NCI-H1436 (cell line): ENCODE results near the gene PLAAT2.
"Not testable (repeated sequence)": the region's sequence is repeated elsewhere in the genome, so short reads cannot be mapped to it uniquely, and the experiment has no call there.

Experiments
- DNase-seq: peaks from one replicate; lab custom pipeline; 2025; lab: John Stamatoyannopoulos, UW

Gene PLAAT2

DNA sequence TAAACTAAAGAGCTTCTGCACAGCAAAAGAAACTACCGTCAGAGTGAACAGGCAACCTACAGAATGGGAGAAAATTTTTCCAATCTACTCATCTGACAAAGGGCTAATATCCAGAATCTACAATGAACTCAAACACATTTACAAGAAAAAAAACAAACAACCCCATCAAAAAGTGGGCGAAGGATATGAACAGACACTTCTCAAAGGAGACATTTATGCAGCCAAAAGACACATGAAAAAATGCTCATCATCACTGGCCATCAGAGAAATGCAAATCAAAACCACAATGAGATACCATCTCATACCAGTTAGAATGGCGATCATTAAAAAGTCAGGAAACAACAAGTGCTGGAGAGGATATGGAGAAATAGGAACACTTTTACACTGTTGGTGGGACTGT, 15.7 kb upstream of the PLAAT2 start:
- not testable (repeated sequence) for DNase-seq

DNA sequence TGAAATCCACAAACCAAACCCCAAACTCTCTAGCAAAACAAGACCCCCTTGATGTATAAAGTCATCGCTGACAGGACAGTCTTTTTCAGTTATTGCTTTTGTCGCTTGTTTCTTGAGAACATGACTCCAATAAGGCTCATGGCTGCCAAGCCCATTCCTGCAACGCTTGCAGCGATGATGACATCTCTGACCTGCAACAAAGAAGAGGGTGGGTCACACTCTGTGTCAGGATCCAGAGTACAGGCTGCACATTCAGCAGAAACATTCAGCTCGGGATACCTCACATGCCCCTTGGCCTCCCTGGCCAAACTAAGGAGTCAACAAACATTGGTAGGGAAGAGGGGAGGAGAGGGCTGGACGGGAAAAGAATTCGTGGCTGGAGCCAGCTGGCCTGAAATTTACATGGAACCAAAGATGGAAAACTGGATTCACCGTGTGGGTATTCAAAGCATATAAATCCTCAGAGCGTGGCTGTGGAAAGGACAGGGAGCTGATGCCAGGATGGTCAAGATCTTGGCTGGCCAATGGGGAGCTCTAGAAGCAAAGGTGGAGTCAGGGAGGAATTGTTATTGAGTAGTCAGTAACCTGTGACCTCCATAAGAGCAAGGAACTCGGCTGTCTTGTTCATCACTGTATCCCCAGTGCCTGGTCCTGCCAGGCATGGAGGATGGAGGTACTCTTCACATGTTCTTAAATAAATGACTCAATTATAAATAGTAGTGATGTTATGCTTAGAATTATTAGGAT, 11.8 kb upstream of the PLAAT2 start:
- DNase-seq, result no peak

DNA sequence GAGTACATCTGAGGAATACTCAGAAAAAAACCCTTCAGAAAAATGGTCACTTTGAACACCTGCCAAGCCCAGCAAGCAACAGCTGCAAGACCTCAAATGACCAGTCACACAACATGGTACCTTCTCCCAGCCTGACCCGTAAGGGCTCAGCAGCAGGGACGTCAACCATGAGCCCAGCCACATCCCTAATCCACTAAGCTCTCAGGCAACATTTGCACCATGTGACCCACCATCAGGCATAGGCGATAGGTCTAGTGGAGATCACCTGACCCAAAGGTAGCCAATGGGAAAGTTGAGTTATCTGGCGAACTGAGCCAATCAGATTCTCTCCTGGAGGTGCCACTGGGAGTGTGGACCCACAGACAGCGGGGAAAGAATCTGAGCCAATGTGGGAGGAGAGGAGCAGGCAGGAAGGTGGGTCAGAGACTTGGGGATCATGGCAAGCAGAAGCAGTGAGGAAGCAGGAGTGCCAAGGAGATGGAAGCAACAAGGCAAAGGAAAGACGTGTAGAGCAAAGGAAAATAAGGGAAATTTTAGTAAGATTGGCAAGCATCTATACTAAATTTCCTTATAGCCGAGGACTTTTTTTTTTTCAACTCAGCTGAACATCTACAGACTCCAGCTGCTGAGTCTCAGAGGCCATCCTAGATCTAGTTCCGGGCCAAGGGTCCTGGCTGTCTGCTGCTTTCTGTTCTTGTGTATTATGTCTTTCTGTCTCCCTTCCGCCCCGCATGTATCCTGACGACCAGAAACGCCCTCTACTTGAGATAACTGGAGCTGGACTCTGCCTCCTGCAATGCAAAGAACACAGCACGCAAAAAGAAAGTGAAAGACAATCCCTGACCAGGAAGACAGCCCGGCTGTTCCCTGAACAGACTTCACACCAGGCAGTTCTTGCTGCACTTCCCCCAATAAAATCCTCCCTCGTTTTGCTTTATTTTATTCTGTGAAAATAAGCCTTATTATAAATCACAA, 11.0 kb upstream of the PLAAT2 start:
- DNase-seq, result no peak

DNA sequence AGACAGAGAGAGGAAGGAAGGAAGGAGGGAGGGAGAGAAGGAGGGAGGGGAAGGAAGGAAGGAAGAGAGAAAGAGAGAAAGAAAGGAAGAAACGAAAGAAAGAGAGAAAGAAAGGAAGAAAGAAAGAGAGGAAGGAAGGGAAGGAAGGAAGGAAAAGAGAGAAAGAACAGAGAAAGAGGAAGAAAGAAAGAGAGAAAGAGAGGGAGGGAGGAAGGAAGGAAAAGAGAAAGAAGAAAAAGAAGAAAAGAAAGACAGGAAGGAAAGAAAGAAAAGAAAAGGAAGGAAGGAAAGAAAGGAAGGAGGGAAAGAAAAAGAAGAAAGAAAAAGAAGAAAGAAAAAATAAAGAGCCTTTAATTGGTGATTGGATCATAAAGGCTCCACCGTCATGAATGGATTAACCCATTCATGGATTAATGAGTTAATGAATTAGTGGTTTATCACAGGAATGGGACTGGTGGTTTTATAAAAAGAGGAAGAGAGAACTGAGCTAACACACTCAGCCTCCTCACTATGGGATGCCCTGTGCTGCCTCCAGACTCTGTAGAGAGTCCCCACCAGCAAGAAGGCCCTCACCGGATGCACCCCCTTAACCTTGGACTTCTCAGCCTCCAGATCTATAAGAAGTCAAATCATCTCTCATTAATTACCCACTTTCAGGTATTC, 9.0 kb upstream of the PLAAT2 start:
- DNase-seq, result no peak

DNA sequence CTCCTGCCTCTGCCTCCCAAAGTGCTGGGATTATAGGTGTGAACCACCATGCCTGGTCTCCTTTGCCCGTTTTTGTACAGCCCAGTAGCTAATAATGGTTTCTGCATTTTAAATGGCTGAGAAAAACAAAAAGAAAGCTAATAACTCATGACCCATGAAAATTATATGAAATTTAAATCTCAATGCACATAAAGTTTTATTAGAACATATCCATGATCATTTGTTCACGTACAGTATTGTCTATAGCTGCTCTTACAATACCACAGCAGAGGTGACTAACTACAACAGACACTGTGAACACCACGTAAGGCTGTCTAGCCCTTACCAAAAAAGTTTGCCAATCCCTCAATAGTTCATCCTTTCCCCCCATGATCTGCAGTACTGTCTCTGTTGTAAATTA, 6.4 kb upstream of the PLAAT2 start:
- DNase-seq, result no peak

DNA sequence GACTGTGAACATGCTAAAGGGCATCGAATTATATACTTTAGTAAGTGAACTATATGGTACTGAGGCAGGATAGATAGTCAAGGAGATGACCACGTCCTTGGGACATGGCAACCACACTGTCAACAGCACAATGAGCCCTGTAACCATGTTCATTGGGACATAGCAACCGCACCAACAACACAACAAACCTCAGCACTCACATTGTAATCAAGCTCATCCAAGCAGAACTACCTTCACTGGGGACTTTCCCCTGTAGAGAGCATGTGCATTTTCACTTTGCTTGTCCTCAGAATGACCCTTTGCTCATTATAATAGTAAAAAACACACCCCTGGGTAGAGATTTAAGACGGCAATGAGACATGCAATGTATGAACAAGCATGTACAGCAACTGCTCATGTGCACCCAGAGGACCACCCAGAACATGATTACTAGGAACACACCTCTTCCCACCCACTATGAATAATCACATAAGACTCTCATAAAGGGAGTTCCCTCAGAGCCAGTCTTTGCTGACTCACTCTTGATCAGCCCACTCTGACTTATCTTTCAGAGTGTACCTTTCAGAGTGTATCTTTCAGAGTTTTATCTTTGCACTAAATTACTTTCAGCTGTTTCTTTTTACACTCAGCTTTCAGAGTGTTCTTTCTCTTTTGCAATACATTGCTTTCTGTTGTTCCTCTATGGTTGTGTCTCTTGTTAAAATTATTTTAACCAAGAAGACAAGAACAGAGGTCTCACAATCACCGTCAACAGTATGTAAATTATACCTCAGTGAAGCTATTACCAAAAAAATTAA, 4.1 kb upstream of the PLAAT2 start:
- peak; percentile 55 for DNase-seq

DNA sequence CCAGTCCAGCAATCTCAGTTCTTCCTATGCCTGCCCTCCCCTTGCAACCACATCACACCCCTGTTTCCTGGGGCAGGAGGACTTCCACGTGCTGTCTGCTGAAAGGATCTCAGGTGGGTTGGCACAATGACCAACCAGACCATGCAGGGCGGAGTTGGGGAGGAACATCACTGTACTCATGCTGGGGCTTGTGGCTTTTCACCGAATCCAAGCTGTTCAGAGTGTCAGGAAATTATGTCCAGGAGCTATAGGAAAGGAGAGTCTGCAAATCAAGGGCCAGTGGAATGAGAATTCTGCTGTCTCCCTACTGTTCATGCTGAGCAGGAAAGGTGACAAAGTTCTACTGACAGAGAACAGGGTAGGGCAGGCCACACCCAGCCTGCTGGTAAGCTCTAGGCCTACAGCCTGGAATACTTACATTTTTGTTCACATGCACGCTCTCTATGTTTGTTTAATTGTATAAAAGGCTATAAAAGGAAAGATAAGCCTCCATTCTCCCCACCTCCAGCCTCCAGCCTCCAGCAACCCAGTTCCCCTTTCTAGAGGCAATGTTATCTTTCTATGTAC, 1.7 kb upstream of the PLAAT2 start:
- DNase-seq, result no peak

DNA sequence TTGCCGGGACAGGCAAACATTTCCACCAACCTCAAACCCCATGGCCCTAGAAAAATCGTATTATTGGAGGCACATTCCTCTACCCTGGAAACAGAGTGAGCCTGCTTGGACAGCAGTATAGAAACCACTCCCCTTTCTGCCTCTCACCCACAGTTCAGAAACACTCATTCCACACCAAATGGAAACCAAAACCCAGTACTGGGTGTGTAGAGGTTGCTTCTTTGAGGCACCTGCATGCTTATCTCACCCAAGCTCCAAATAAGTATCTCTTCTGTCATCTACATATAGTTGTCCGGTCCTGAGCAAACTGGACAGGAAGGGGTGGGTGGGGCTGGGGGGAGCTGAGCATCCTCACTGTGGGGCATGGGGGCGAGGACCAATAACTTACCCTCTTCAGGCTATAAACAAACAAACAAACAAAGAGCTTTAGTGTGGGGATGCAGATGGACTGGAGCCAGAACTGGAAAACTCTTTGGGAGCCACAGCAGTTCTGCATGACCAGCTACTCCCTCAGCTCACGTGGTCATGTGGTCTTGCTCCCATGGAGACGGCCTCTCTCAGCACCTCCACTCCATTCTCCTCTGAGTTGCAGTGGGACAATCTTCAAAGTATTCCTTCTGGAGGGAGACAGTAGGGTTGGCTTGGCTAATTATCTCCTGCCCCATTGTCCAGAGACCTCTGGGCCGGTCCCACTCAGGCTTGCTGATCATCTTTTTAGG, 1.0 kb upstream of the PLAAT2 start:
- DNase-seq, result no peak

DNA sequence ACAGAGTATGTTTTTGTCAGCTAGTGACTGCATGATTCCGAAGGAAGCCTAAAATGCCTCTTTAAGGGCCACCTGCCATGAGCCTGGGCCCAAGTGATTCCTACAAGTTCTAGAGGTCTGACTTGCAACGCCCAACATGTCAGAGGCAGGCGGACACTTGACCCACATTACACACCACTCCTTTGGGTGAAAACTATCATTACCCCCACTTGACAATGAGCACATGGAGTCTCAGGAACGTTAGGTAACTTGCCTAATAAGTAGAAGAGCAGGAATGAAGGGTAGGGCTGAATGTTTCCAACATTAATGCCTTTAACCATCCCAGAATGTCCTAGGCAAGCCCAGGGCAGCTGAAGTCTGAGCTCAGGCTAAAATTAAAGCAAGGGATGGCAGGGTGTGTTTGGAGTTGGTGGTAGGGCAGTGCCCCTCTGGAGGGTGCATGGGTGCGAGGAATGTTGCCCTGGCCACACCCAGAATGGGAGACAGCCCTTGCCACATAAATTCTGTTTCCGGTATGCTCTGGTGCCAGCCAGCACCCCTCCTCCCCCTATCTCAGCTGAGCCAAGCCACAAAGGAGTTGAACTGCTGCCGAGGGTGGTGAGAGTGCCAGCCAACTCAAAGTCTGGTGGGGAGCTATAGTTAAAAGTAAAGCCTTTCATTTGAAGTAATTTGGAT, 2.5 kb downstream of the PLAAT2 start:
- no peak for DNase-seq

DNA sequence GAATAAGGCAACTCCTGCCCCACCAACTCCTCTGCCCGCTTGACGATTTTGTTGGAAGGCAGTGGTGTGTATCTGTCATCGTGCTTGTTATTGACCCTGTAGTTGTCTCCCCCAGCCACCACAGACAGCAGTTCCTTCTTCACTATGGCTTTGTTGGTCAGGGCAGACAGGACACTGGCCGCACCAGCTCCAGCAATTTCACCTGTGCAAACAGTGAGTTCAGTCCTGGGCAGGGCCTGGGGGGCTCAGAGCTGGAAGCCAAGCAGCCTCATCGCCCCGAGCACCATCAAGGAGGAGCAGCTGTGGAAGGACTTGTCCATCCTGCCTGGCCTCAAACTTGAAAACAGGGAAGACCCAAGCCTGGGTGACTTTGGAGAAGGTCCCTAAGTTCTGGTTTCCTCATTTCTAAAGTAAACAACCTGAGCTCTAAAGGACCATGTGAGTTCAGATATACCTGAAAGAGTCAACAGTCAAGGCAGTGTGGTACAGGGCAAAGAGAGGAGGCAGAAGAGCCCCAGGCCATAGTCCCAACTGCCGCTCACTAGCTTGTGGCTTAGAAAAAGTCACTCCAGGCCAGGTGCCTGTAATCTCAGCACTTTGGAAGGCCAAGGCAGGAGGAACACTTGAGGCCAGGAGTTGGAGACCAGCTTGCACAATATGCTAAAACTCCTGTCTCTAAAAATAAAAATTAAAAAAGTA, 4.6 kb downstream of the PLAAT2 start:
- DNase-seq, result no peak

DNA sequence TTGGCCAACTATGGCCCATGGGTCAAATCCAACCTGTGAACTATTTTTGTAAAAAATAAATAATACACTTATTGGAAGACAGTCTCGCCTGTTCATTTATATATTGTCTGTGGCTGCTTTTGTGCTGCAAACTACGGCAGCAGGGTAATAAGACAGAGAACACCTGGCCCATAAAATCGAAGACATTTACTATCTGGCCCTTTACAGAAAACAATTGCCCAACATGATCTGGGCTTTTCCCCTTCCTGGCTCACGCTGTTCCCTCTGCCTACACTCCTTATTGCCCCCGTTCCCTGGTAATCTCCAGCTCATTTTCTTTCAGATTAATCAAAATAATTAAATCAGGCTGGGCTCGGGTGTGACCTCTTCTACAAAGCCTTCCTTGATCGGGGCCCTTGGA, 5.6 kb downstream of the PLAAT2 start:
- no peak for DNase-seq

DNA sequence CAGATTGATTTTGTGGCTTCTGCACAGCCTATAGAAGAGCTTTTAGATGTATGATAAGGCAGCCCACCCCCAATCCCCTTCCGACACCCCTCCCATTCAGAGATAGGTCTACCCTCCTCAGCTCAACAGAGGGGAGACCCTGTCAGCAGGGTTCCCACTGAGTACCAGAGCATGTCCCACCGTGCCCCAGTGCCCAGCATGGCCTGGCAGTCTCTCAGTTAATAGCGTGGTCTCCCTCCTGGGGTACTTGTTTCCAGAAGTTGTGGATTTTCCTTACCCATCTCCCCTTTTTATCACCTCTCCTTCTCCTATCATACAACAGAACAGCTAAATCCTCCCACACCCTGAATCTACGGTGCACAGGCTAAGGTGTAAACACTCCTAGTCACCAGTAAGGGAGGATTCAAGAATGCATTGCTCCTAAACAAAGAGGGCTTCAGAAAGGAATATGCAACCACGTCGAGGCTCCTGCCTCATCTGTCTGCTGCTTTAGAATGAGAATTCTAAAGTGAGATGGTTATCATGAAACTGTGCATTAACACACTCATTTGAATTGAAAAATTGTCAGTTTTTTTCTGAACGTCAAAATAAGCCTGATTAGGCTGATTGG, 6.7 kb downstream of the PLAAT2 start:
- no peak for DNase-seq

DNA sequence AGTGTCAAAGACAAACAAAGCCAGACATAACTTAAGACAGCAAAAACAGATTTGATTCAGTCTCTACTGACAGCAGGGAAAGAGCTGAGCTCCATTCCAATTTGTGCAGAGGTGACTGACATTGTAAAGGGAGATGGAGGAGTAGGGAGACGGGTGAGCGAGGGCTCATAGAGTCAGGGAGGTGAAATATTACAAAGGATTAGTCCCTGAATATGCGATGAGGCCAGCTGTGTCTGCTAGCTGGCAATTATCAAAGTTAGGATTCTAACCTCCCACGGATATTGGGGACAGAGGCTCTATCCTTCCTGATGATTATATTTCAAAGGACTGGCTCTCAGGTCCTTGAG, 8.3 kb downstream of the PLAAT2 start:
- no peak for DNase-seq

DNA sequence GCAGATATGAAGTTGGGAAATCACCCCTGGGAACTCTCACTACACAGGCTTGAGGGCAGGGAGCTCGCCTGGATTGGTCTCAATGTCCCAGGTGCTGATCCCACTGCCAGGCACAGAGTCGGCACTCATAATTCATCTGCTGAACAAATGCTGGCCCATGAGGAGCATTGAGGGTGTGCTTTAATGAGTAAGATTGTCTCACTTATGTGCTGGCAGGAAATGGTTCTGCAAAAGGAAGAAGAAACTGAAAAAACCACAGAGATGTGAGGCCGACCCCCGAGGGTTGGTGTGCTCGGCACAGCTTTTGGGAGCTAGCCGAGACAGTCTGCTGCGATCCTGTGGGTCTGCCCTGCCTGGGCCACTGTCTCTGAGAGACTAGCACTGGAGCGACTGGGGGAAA, 9.4 kb downstream of the PLAAT2 start:
- no peak for DNase-seq

DNA sequence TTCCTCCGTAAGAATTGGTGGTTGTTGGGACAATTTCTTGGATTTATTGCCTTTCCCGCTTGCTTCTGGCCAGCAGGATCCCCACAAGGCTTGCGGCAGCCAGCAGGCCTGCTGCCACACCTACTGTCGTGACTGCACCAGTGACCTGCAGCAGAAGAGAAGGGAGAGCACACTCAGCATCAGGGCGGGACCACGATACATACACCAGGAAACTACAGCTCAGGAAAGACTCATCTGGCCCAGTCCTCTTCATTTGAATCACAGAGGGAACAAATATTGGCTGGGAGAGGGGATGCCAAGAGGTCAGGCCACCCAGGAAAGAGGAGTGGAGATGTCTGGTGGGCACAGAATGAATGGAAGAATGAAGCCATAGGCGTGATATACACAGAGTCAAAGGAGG, 10.3 kb downstream of the PLAAT2 start:
- no peak for DNase-seq

DNA sequence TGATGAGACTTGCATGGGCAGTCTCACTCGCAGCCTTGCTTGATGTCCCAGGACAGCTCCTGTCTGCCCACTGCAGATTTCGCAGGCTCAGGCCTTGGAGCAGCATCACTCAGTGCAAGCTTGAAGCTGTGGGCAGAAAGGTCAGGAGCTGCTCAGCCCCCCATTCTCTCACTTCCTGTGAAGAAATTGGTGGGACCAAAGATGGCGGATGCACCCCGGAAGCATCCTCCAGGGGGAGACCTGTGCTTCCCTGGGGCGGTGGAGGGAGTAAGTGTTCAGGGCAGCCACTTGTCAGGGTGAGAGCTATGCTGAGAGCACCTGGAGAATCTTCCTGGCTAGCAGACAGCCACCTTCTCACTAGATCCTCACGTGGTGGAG, 11.3 kb downstream of the PLAAT2 start:
- no peak for DNase-seq

DNA sequence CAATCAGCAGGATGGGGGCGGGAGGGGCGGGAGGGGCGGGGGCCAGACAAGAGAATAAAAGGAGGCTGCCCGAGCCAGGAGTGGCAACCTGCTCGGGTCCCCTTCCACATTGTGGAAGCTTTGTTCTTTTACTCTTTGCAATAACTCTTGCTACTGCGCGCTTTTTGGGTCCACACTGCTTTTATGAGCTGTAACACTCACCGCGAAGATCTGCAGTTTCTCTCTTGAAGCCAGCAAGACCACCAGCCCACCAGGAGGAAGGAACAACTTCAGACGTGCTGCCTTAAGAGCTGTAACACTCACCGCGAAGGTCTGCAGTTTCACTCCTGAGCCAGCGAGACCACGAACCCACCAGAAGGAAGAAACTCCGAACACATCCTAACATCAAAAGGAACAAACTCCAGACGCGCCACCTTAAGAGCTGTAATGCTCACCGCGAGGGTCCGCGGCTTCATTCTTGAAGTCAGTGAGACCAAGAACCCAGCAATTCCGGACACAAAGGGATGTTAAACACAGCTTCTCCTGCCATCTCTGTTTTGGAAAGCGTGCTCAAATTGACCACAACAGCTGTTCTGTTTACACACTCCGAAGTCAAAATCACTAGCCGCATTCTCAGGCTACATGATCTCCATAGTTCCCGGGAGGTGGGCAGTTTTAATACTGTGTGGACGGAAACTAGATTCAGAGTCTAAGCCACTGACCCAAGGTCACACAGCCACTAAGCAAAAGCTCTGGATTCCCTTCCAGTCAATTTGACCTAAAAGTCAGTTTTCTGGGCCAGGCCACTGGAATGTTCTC, 11.9 kb downstream of the PLAAT2 start:
- no peak for DNase-seq

DNA sequence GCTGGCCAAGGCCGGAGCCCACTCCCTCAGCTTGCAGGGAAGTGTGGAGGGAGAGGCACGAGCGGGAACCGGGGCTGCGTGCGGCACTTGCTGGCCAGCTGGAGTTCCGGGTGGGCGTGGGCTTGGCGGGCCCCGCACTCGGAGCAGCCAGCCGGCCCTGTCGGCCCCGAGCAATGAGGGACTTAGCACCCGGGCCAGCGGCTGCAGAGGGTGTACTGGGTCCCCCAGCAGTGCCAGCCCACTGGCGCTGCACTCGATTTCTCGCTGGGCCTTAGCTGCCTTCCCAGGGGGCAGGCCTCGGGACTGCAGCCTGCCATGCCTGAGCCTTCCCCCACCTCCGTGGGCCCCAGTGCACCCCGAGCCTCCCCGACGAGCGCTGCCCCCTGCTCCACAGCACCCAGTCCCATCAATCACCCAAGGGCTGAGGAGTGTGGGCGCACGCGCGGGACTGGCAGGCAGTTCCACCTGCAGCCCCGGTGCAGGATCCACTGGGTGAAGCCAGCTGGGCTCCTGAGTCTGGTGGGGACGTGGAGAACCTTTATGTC, 13.0 kb downstream of the PLAAT2 start:
- not testable (repeated sequence) for DNase-seq
